ENCODE measurements around the gene DNAJC17. TPM values are rescaled to one million over a fixed set of nuclear protein-coding genes. Genes with fewer than 3 reads are reported as not detected.

DNAJC17 gene
- total RNA-seq, 3 donors from 2014 or later = 18.4 to 55.8 (median 24.3) TPM

DNA sequence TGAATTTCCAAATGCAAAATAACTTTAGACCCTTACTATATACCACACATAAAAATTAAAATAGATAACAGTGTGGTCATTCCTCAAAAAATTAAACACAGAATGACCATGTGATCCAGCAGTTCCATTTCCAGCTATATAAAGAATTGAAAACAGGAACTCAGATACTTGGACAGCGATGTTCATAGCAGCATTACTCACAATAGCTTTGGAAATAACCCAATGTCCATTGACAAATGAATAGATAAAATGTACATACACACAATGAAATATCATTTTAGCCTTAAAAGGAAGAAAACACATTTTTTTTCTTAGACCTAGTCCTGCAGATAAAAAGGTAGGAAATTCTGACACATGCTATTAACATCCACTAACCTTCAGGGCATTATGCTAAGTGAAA lies 85.6 kb downstream of the DNAJC17 start:
- Histone ChIP-seq H3K27ac (no peak overlapping the region), H3K27me3 (no peaks in the 10 kb centered on the region), H3K9me3 (no peaks in the 10 kb centered on the region), H3K4me1 (no peaks in the 10 kb centered on the region), H3K36me3 (no peaks in the 10 kb centered on the region), H3K4me3 (no peak overlapping the region)
- no peak for DNase-seq (ENCODE audit: low spot score in 2 of 2)
- TF ChIP-seq POLR2AphosphoS5 (IDR thresholded peaks at IDR 0.05) (no peak), POLR2A (IDR thresholded peaks at IDR 0.05) (no peak)
- TF ChIP-seq, protein P1, sequence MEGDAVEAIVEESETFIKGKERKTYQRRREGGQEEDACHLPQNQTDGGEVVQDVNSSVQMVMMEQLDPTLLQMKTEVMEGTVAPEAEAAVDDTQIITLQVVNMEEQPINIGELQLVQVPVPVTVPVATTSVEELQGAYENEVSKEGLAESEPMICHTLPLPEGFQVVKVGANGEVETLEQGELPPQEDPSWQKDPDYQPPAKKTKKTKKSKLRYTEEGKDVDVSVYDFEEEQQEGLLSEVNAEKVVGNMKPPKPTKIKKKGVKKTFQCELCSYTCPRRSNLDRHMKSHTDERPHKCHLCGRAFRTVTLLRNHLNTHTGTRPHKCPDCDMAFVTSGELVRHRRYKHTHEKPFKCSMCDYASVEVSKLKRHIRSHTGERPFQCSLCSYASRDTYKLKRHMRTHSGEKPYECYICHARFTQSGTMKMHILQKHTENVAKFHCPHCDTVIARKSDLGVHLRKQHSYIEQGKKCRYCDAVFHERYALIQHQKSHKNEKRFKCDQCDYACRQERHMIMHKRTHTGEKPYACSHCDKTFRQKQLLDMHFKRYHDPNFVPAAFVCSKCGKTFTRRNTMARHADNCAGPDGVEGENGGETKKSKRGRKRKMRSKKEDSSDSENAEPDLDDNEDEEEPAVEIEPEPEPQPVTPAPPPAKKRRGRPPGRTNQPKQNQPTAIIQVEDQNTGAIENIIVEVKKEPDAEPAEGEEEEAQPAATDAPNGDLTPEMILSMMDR (IDR thresholded peaks at IDR 0.05) = no peak
- intact Hi-C loops (cut with DNase I; ENCODE audit: low total_unique reads) = no loop called here

DNA sequence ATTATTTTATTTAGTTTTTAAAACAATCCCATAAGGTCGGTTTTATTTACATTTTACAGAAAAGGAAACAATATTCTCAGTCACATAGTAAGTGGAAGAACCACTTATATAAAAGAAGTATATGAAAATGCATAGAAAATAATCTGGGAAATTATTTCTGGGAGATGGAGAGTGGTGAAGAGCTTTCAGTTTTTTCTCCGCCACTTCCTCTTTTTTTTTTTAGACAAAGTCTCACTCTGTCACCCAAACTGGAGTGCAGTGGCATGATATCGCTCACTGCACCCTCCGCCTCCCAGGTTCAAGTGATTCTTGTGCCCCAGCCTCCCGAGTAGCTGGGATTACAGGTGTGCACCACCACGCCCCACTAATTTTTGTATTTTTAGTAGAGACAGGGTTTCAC lies 91.1 kb downstream of the DNAJC17 start:
- Histone ChIP-seq H3K4me1 (no peaks in the 10 kb centered on the region), H3K9me3 (no peaks in the 10 kb centered on the region), H3K27me3 (no peaks in the 10 kb centered on the region), H3K4me3 (no peak overlapping the region), H3K36me3 (no peaks in the 10 kb centered on the region), H3K27ac (no peak overlapping the region)
- DNase-seq (ENCODE audit: low spot score in 2 of 2) = no peak
- intact Hi-C loops (cut with DNase I; ENCODE audit: low total_unique reads) = no loop called here
- TF ChIP-seq POLR2AphosphoS5 (IDR thresholded peaks at IDR 0.05) = no peak
- TF ChIP-seq, protein P1 (IDR thresholded peaks at IDR 0.05) = no peak
- no peak for TF ChIP-seq POLR2A (IDR thresholded peaks at IDR 0.05)

Other genes starting within 250 kb of the DNAJC17 start
- 10 to 100 TPM; 35.0 to 42.3 (median 36.4) TPM for gene CCDC32, start 242.4 kb downstream of the DNAJC17 start, total RNA-seq
- 10 to 100 TPM in 1 of 3 donors, 1 to 10 TPM in 2; 5.8 to 12.5 (median 7.2) TPM for gene RPUSD2, start 238.2 kb downstream of the DNAJC17 start, total RNA-seq
- gene KNL1, start 213.2 kb downstream of the DNAJC17 start, total RNA-seq = 1 to 10 TPM in 2 of 3 donors, under 1 TPM in 1; 0.66 to 1.8 (median 1.3) TPM
- gene RAD51, start 112.3 kb downstream of the DNAJC17 start, total RNA-seq = under 1 TPM in 1 of 3 donors, not detected in 2; 0.44 TPM
- gene RMDN3, start 52.2 kb downstream of the DNAJC17 start, total RNA-seq = 10 to 100 TPM; 31.5 to 35.4 (median 34.4) TPM
- 100 to 1,000 TPM in 1 of 3 donors, 10 to 100 TPM in 2; 56.0 to 100 (median 61.9) TPM for gene GCHFR, start 43.4 kb downstream of the DNAJC17 start, total RNA-seq
- gene C15orf62, start 37.5 kb downstream of the DNAJC17 start, total RNA-seq = 1 to 10 TPM in 2 of 3 donors, under 1 TPM in 1; 0.48 to 4.7 (median 2.0) TPM
- gene ZFYVE19, start 384 bp downstream of the DNAJC17 start, total RNA-seq = 10 to 100 TPM; 19.4 to 58.8 (median 44.6) TPM
- 1 to 10 TPM in 2 of 3 donors, not detected in 1; 1.3 to 4.9 TPM for gene PPP1R14D, start 21.2 kb upstream of the DNAJC17 start, total RNA-seq
- gene SPINT1, start 36.6 kb upstream of the DNAJC17 start, total RNA-seq = 100 to 1,000 TPM in 1 of 3 donors, 10 to 100 TPM in 1, 1 to 10 TPM in 1; 1.8 to 134 (median 86.5) TPM
- 10 to 100 TPM in 1 of 3 donors, 1 to 10 TPM in 1, not detected in 1; 8.5 to 12.1 TPM for gene RHOV, start 66.8 kb upstream of the DNAJC17 start, total RNA-seq
- 10 to 100 TPM; 23.2 to 25.0 (median 23.9) TPM for gene VPS18, start 87.0 kb upstream of the DNAJC17 start, total RNA-seq
- 10 to 100 TPM in 1 of 3 donors, 1 to 10 TPM in 2; 3.5 to 10.5 (median 5.0) TPM for gene DLL4, start 121.9 kb upstream of the DNAJC17 start, total RNA-seq
- 10 to 100 TPM in 1 of 3 donors, 1 to 10 TPM in 1, under 1 TPM in 1; 0.32 to 11.9 (median 2.9) TPM for gene CHAC1, start 146.0 kb upstream of the DNAJC17 start, total RNA-seq